ENCODE measurements around the gene NOL6.

- TF ChIP-seq CTCF (IDR thresholded peaks at IDR 0.05; ENCODE audit: insufficient read depth, low read depth, low read length) (no peak), EZH2 (IDR thresholded peaks at IDR 0.05; ENCODE audit: insufficient read depth, low read length) (no peak)
Measured at GRCh38 chr9:33433871-33434270, 39.9 kb downstream of the NOL6 start.
